ENCODE results near the gene PROM1.

Gene PROM1

GRCh38 chr4:15983610-15984009 lies 100.2 kb downstream of the PROM1 start:
- no peaks in the 10 kb centered on the region for H3K36me3 ChIP-seq (ENCODE audit: insufficient read depth, low read length)

DNA sequence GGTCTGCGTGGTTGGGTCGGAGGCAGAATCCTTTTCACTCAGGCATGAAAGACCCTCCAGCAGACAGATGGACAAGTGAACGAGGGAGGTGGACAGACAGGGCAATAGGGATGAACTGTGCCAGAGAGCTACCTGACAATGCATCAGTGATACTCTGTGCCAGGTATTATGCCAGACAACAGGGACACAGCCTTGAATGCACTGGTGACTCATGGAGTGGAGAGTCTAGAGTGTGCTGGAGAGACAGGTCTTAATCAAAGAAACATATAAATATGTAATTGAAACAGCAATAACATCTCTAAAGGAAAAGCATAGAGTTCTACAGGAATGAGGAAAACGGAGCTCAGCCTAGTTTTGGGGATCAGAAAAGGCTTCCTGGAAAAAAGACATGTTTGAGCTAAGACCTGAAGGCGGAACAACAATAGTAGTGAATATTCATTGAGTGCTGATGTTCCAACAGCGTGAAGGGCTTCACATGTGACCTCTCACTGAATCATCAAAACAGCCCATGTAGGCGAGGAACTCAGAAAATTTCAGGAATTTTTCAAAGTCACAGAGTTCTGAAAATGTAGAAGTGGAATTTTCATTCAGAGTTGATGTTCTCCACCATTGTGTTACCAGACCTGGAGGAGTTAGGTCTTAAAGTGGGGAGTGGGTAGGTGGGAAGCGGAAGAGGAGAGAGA lies 100.8 kb downstream of the PROM1 start:
- H3K9ac ChIP-seq (ENCODE audit: low read depth, low read length, poor library complexity, severe bottlenecking), result no peak overlapping the region
- H3K36me3 ChIP-seq (ENCODE audit: insufficient read depth, low read length), result no peaks in the 10 kb centered on the region
- no peaks in the 10 kb centered on the region for H3K79me2 ChIP-seq (ENCODE audit: insufficient read depth, low read length)
- TF ChIP-seq EZH2phosphoT487 (IDR thresholded peaks at IDR 0.05; ENCODE audit: borderline replicate concordance), result no peak
- TF ChIP-seq, protein P1, sequence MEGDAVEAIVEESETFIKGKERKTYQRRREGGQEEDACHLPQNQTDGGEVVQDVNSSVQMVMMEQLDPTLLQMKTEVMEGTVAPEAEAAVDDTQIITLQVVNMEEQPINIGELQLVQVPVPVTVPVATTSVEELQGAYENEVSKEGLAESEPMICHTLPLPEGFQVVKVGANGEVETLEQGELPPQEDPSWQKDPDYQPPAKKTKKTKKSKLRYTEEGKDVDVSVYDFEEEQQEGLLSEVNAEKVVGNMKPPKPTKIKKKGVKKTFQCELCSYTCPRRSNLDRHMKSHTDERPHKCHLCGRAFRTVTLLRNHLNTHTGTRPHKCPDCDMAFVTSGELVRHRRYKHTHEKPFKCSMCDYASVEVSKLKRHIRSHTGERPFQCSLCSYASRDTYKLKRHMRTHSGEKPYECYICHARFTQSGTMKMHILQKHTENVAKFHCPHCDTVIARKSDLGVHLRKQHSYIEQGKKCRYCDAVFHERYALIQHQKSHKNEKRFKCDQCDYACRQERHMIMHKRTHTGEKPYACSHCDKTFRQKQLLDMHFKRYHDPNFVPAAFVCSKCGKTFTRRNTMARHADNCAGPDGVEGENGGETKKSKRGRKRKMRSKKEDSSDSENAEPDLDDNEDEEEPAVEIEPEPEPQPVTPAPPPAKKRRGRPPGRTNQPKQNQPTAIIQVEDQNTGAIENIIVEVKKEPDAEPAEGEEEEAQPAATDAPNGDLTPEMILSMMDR (conservative IDR thresholded peaks at IDR 0.05; ENCODE audit: low read length), result no peak
- no peak overlapping the region for H3K4me2 ChIP-seq (ENCODE audit: low read depth, low read length, poor library complexity, severe bottlenecking)
- H3K27me3 ChIP-seq (ENCODE audit: insufficient read depth, low read length, poor library complexity, severe bottlenecking), result no peaks in the 10 kb centered on the region
- no peaks in the 10 kb centered on the region for H3F3A ChIP-seq (ENCODE audit: low read depth)
- no peak overlapping the region for H3K4me3 ChIP-seq (ENCODE audit: low read length, poor library complexity, severe bottlenecking)
- H3K4me1 ChIP-seq (ENCODE audit: insufficient read depth, low read length, poor library complexity, severe bottlenecking), result peaks cover under 1% of the 10 kb centered on the region
- H2AFZ ChIP-seq (ENCODE audit: low read length), result no peak overlapping the region
- H4K20me1 ChIP-seq (ENCODE audit: insufficient read depth, low read length, poor library complexity, severe bottlenecking), result no peaks in the 10 kb centered on the region
- no peaks in the 10 kb centered on the region for H3K9me2 ChIP-seq (replicated peaks; ENCODE audit: low read depth, low read length)
- H3K9me3 ChIP-seq (ENCODE audit: insufficient read depth, low read depth, low read length), result no peaks in the 10 kb centered on the region

More at GRCh38 chr4:15983610-15984009, 100.2 kb downstream of the PROM1 start:
- Histone ChIP-seq H3K4me1 (ENCODE audit: insufficient read depth, low read length, poor library complexity, severe bottlenecking) (peaks cover 6% of the 10 kb centered on the region), H3F3A (ENCODE audit: low read depth) (no peaks in the 10 kb centered on the region), H2AFZ (ENCODE audit: low read length) (no peak overlapping the region), H3K79me2 (ENCODE audit: insufficient read depth, low read length) (no peaks in the 10 kb centered on the region), H4K20me1 (ENCODE audit: insufficient read depth, low read length, poor library complexity, severe bottlenecking) (no peaks in the 10 kb centered on the region), H3K9ac (ENCODE audit: low read depth, low read length, poor library complexity, severe bottlenecking) (no peak overlapping the region), H3K9me2 (replicated peaks; ENCODE audit: low read depth, low read length) (no peaks in the 10 kb centered on the region), H3K4me2 (ENCODE audit: low read depth, low read length, poor library complexity, severe bottlenecking) (no peak overlapping the region), H3K9me3 (ENCODE audit: insufficient read depth, low read depth, low read length) (no peaks in the 10 kb centered on the region), H3K27me3 (ENCODE audit: insufficient read depth, low read length, poor library complexity, severe bottlenecking) (no peaks in the 10 kb centered on the region), H3K4me3 (ENCODE audit: low read length, poor library complexity, severe bottlenecking) (no peak overlapping the region)
- TF ChIP-seq, protein P1 (conservative IDR thresholded peaks at IDR 0.05; ENCODE audit: low read length), result no peak
- no peak for TF ChIP-seq EZH2phosphoT487 (IDR thresholded peaks at IDR 0.05; ENCODE audit: borderline replicate concordance)

- Histone ChIP-seq H2AFZ (ENCODE audit: low read length) (peak overlapping the region; percentile 72), H4K20me1 (ENCODE audit: insufficient read depth, low read length, poor library complexity, severe bottlenecking) (no peaks in the 10 kb centered on the region), H3K9ac (ENCODE audit: low read depth, low read length, poor library complexity, severe bottlenecking) (no peak overlapping the region)
Measured at GRCh38 chr4:15976456-15977447, 107.1 kb downstream of the PROM1 start.

More at GRCh38 chr4:15976456-15977447, 107.1 kb downstream of the PROM1 start:
- Histone ChIP-seq H3K4me3 (ENCODE audit: low read length, poor library complexity, severe bottlenecking) (no peak overlapping the region), H3K36me3 (ENCODE audit: insufficient read depth, low read length) (no peaks in the 10 kb centered on the region), H3K4me1 (ENCODE audit: insufficient read depth, low read length, poor library complexity, severe bottlenecking) (no peaks in the 10 kb centered on the region), H3K4me2 (ENCODE audit: low read depth, low read length, poor library complexity, severe bottlenecking) (no peak overlapping the region), H3K27me3 (ENCODE audit: insufficient read depth, low read length, poor library complexity, severe bottlenecking) (no peaks in the 10 kb centered on the region), H3F3A (ENCODE audit: low read depth) (no peaks in the 10 kb centered on the region), H3K79me2 (ENCODE audit: insufficient read depth, low read length) (no peaks in the 10 kb centered on the region), H3K9me2 (replicated peaks; ENCODE audit: low read depth, low read length) (no peaks in the 10 kb centered on the region), H3K9me3 (ENCODE audit: insufficient read depth, low read depth, low read length) (no peaks in the 10 kb centered on the region)
- no peak for TF ChIP-seq EZH2phosphoT487 (IDR thresholded peaks at IDR 0.05; ENCODE audit: borderline replicate concordance)
- TF ChIP-seq, protein P1 (conservative IDR thresholded peaks at IDR 0.05; ENCODE audit: low read length), result peak; percentile 35
